Measurements from ENCODE around the gene ZNF511.
A peak's percentile ranks its signal among the peaks of the same experiment; 100 is the strongest.

Gene ZNF511

GRCh38 chr10:133274751-133275683, 33.7 kb upstream of the ZNF511 start:
- DNase-seq (ENCODE audit: low spot score), result no peak

- no peak for DNase-seq (ENCODE audit: low spot score)
These were observed 33.0 kb upstream of the ZNF511 start for GRCh38 chr10:133275684-133276092.

GRCh38 chr10:133276100-133276434, 32.6 kb upstream of the ZNF511 start:
- DNase-seq (ENCODE audit: low spot score), result no peak

DNA sequence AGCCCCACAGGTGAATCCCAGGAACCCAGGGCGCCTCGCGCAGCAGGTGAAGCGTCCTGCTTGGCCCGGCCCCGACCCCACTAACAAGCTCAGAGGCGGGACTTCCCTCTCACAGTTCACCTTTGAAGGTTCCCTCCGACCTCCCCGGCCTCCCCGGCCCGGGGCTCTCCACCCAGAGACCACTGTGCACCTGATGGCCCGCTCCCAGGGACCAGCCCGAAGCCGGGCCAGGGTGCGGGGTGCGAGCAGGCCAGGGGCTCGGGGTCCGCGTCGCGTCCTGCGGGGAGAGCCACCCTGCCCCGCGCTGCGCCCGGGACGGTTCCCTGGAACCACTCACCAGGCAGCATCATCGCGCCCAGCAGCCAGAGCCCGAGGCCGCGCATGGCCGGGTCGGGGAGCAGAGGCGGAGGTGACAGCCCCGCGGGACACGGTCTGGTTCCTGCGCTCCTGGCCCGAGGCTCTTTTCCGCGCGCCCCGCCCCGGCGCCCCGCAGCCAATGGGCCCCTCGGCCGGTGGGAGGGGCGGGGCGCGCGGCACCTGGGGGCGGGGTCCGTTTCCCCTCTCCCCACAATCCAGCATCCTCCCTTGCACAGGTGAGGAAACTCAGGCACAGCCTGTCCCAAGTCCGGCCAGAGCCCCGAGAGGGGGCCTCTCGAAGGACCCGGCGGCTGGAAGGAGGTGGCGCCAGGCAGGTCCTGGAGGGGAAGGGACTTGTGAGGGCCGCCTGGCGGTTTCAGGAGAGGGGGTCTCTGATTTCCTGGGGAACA, 32.1 kb upstream of the ZNF511 start, which contains the start of gene ADAM8:
ADAM8 (minus strand) TSS at position 434 of the 767 bp plus-strand sequence; CDS start at position 383, 51 bp downstream.
- peak; percentile 68 for DNase-seq (ENCODE audit: low spot score)

DNA sequence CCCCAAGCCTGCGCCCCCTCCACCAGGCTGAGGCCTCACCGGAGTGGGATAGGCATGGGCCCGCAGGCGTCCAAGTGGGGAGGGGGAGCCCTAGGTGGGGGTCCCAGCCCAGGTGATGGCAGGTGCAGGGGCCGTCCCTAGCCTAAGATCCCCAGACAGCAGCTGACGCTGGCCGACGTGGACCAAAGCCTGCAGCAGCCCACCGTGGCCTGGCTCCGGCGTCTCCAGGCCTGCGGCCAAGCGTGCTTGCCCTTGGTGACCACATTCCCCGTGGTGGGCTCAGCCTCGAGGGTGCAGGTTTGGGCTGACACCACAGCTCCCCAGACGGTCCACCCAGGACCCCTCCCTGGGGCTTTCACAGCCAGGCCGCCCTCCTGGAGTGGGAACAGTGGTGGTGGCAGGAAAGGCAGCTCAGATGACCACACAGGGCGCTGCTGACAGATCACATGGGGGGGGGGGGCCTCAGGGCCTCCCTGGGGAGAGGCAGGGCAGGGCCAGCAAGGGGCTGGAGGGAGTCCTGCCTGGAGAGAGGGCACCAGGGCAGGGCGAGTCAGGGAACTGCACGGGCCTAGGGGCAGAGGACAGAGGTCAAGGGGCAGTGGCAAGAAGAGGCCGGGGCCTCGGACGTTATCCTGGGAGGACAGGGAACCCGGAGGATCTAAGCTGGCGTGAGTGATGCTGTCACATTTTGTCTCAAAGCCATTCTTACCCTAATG, 31.3 kb upstream of the ZNF511 start:
- no peak for DNase-seq (ENCODE audit: low spot score)

DNA sequence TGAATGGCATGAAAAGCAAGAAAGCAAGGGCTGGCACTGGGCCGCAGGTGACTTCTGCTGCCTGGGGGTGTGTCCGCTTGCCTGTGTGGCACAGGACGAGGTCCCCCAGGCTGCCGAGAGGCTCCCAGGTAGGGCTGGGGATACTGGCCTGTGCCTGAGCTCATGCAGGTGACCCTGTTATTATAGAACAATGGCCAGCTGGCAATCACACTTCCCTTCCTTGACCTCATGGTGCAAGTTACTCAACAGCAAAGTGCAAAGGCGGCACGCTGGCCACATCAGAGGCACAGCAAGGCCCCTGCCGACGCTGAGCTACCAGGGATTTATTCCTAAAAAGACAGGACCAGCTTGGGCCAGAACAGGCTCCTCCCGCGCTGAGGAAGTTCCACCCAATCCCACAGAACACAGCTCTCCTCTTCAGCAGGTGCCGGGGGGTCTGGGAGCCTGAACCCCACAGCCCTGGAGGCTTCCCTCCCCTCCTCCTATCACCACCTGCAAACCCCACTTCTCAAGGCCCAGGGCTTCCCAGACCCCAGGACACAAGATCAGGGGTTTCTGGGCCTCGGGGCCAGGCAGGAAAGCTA, 30.6 kb upstream of the ZNF511 start:
- DNase-seq (ENCODE audit: low spot score), result no peak

- DNase-seq (ENCODE audit: low spot score), result no peak
These were observed 30.0 kb upstream of the ZNF511 start for GRCh38 chr10:133278577-133279265.

- DNase-seq (ENCODE audit: low spot score), result no peak
These were observed 29.1 kb upstream of the ZNF511 start for GRCh38 chr10:133279326-133280226.

DNA sequence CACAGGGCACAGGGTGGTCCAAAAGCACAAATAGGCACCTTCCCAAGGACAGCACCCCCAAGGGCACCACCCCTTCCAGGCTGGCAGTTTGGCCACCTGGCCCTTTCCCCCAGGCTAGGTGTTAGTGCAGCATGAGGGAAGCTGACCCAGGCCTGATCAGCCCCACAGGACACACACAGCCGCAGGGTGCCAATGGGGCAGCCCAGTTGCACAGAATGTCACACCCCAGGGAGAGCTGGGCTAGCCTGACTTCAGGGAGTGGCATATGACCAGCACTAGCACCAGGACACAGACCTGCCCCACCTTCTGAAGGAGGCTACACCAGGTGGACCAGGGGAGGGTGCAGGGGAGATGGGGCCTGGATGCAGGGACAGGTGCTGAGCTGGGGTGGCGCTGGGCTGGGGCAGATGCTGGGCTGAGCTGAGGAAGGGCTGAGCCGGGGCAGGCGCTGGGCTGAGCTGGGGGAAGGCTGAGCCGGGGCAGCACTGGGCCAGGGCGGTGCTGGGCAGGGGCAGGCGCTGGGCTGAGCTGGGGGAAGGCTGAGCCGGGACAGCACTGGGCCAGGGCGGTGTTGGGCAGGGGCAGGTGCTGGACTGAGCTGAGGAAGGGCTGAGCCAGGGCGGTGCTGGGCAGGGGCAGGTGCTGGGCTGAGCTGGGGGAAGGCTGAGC, 28.2 kb upstream of the ZNF511 start:
- no peak for DNase-seq (ENCODE audit: low spot score)

DNA sequence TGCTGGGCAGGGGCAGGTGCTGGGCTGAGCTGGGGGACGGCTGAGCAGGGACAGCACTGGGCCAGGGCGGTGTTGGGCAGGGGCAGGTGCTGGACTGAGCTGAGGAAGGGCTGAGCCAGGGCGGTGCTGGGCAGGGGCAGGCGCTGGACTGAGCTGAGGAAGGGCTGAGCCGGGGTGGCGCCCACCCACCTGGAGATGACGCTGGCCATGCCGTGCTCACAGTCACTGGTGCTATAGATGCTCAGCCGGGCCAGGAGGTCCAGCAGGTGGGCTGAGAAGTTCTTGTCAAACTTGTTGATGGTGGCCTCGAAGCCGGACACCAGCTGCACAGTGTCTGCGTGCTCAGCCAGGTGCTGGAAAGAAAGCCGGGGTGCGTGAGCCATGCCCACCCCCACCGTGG, 27.6 kb upstream of the ZNF511 start:
- DNase-seq (ENCODE audit: low spot score), result no peak

- DNase-seq (ENCODE audit: low spot score), result no peak
These were observed 26.9 kb upstream of the ZNF511 start for GRCh38 chr10:133281628-133282372.

DNA sequence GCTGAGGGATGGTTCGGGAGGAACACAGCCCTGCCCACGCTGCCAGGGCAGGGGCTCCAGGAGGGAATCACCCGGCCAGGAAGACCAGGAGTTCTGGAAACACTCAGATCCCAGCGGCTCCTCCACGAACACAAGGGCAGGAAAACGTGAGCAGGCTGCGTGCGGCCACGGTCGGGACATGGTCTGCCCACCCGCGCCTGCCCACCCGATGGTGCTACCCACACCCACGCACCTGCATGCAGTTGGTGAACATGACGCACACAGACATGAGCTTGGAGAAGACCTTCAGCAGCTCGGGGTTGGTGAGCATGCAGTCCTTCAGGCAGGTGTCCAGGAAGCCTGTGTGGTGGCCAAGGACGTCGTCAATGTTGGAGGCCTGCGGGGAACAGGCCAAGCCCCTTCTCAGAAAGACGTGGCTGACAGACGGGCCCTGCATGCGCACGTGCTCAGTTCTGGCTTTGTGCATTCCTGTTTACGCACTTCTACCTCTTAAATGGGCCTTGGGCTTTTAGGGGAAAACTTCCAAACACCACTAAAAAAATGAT, 25.8 kb upstream of the ZNF511 start:
- no peak for DNase-seq (ENCODE audit: low spot score)

DNA sequence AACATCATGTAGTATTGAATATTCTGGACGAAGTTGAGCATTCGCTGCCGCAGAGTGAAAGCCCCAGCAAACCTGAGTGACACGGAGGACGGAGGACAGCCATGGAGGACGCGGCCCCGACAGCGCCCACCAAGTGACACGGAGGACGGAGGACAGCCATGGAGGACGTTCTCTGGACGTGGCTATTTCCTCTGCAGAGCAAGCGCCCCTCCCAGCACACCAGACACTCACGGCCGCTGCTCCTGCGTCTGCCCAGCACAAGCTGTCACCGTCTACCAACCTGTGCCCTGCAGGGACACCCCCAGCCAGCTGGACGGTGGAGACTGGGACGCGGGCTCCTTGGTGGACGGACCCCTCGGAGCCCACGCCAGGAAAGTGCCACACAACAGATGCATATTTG, 24.8 kb upstream of the ZNF511 start:
- DNase-seq (ENCODE audit: low spot score), result no peak

DNA sequence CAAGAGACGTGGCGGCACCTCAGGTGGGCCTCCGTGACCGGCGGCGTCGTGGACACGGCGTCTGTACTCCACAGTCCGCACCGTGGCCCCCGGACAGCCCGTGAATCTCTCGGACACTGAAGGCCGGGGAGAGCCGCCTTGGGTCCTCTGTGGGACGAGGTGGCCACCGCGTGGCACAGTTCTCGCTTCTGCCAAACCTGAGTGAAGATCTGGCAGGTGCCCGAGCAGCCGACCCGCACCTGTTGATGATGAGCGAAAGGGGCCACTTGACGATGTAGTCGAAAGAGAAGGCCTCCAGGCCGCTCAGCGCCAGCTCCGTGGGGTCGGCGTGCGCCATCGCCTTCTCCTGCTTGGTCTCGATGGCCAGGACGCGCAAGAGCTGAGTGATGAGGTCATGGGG, 23.5 kb upstream of the ZNF511 start:
- DNase-seq (ENCODE audit: low spot score), result no peak

DNA sequence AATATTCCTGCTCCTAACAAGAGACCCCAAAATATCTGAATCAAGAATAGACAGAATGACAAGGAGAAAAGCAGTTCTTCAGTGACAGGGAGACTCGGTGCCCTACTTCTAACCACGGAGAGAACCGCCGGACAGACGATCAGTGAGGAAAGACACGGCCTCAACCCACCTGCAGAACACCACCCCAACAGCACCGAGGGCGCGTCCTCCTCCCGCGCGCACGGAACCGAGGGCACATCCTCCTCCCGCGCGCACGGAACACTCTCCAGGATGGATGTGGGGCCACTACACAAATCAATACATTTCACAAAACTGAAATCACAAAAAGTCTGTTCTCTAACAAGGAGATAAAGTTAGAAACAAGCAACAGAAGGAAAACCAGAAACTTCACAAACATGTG, 22.3 kb upstream of the ZNF511 start:
- no peak for DNase-seq (ENCODE audit: low spot score)

DNA sequence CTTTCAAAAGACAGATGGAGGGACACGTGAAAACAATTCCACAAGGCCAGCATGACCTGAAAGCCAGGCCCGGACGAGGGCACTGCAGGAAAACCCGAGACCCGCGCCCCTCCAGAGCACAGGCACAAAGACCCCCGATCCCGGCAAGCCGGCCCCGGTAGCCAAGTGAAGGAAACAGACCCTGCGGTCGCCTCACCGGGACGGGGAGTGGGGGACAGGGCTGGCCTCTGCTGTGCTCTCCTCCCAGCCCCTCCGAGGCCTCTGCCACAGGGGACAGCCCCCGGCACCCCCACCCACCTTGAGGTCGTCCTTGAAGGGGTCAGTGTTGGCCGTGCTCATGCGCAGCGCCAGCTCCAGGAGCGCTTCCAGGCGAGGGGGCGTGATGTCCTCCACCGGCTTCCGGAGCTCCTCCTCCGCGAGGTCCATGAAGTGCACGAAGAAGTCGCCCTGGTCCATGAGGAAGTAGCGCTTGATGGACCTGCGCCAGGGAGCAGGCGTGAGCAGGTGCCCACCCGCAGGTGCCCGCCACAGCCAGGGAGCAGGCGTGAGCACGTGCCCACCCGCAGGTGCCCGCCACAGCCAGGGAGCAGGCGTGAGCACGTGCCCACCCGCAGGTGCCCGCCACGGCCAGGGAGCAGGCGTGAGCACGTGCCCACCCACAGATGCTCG, 20.7 kb upstream of the ZNF511 start:
- DNase-seq (ENCODE audit: low spot score), result no peak

DNA sequence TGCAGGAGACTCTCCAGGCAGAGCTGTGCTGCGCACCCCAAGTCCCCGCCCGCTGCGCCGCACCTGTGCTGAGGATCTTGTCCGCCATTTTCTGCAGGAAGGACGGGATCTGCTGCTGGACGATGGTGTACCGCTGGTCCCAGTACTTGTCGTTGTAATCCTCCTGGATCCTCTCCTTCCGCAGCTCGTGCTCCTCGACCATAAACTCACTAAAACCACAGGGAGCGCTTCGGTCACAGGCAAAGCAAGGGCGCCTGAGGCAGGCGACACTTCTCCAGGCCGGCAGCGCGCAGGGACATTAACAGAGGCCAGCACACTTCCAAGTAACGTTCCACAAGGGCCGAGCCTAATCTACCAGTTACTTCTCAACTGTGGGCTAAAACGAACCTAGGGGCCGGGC, 19.0 kb upstream of the ZNF511 start:
- no peak for DNase-seq (ENCODE audit: low spot score)

Data from AG20443 (cell line).